Nephron progenitor cell (in vitro differentiated cells): Measurements from ENCODE around the gene ADGRB2.

Experiments used
- DNase-seq: peaks from one replicate; pipeline ENCODE4 v3.0.0; 2021
- H3K27ac Mint-ChIP-seq: 2 replicates; pipeline ENCODE4 v1.8.0; 2021; ENCODE audit warnings: mild to moderate bottlenecking, moderate library complexity, mixed read lengths
- H3K27me3 Mint-ChIP-seq: 2 replicates; pipeline ENCODE4 v1.8.0; 2021; ENCODE audit warnings: mild to moderate bottlenecking, low read depth, mixed read lengths; ENCODE audit not compliant: poor library complexity
- H3K36me3 Mint-ChIP-seq: 2 replicates; pipeline ENCODE4 v1.8.0; 2021; ENCODE audit warnings: low read depth, mixed read lengths
- H3K4me1 Mint-ChIP-seq: 2 replicates; pipeline ENCODE4 v1.8.0; 2021; ENCODE audit warnings: mixed read lengths
- H3K4me3 Mint-ChIP-seq: 2 replicates; pipeline ENCODE4 v1.8.0; 2021; ENCODE audit warnings: mild to moderate bottlenecking, moderate library complexity, mixed read lengths
- H3K9me3 Mint-ChIP-seq: 2 replicates; pipeline ENCODE4 v1.8.0; 2021; ENCODE audit warnings: mild to moderate bottlenecking, moderate library complexity, mixed read lengths
- TF ChIP-seq, protein P1 (sequence below): fragments of 200-600 bp; sonication (generic); IDR thresholded peaks from 2 replicates; pipeline ENCODE4 v1.5.0; 2021; ENCODE audit warnings: antibody characterized with exemption

The ADGRB2 gene

DNA sequence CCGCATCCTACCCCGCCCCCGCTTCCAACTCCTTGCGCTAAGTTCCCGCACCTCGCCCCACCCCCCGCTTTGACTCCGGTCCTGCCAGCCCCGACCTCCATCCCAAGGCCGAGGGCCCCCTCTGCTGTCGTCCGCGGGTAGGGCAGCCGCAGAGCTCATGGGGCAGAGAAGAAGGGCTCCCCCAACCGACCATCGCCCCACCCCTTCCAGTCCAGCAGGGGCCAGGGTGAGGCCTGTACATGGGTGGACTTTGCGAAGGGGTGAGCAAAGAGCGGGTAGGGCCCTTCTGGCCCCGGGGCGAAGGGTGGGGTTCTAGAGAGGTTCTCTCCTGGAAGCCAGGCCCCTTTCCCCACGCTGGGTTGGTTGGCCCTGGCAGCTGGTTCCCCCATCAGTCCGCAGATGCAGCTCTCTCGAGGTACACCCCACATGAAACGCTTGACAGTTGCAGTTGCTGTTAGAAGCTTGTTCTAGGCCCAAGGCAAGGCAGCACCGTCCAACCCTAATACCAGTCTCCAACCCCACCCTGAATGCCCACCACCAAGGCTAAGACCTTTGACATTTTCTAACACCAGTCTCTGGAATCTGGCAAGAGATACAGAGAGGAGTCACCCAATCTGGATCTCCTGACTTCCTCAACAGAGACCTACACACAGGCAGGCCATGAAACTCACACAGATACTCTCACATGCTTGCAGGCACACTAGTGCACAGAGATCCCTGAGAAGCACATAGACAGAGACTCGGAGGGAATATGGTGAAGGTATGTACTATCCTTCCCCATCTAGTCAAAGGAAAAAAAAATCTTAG is 25.3 kb upstream of the ADGRB2 start:
- no peak overlapping the region for H3K27ac Mint-ChIP-seq
- peaks cover 23% of the 10 kb centered on the region for H3K27me3 Mint-ChIP-seq
- DNase-seq, result peak; percentile 99
- H3K4me3 Mint-ChIP-seq, result peak overlapping the region; percentile 88
- TF ChIP-seq, protein P1, sequence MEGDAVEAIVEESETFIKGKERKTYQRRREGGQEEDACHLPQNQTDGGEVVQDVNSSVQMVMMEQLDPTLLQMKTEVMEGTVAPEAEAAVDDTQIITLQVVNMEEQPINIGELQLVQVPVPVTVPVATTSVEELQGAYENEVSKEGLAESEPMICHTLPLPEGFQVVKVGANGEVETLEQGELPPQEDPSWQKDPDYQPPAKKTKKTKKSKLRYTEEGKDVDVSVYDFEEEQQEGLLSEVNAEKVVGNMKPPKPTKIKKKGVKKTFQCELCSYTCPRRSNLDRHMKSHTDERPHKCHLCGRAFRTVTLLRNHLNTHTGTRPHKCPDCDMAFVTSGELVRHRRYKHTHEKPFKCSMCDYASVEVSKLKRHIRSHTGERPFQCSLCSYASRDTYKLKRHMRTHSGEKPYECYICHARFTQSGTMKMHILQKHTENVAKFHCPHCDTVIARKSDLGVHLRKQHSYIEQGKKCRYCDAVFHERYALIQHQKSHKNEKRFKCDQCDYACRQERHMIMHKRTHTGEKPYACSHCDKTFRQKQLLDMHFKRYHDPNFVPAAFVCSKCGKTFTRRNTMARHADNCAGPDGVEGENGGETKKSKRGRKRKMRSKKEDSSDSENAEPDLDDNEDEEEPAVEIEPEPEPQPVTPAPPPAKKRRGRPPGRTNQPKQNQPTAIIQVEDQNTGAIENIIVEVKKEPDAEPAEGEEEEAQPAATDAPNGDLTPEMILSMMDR, result peak; percentile 72
- H3K36me3 Mint-ChIP-seq, result no peaks in the 10 kb centered on the region
- H3K9me3 Mint-ChIP-seq, result no peaks in the 10 kb centered on the region
- H3K4me1 Mint-ChIP-seq, result peaks cover 41% of the 10 kb centered on the region

DNA sequence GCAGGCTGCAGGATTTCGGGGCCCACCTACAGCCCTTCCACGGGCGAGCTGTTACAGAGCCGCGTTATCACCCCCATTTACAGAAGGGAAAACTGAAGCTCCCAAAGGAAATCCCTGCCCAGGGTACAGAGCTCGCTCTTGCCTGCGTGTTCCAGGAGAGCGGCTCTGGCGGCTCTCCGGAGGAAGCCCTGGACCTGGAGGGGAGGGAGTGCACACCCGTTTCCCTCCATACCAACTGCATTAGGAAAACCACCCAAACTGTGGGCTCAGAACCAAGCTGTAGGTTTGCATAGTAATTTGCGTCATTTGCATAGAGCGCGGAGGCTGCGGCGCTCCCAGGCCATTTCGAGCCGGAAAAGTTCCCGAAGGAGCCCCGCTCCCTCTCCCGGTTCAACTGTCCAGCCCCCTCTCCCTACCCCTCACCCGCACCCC is 24.7 kb upstream of the ADGRB2 start:
- peak overlapping the region; percentile 88 for H3K27ac Mint-ChIP-seq
- TF ChIP-seq, protein P1, result no peak
- H3K9me3 Mint-ChIP-seq, result no peaks in the 10 kb centered on the region
- no peak for DNase-seq
- H3K4me1 Mint-ChIP-seq, result peaks cover 45% of the 10 kb centered on the region
- H3K36me3 Mint-ChIP-seq, result no peaks in the 10 kb centered on the region
- H3K27me3 Mint-ChIP-seq, result peaks cover 21% of the 10 kb centered on the region
- peak overlapping the region; percentile 88 for H3K4me3 Mint-ChIP-seq

DNA sequence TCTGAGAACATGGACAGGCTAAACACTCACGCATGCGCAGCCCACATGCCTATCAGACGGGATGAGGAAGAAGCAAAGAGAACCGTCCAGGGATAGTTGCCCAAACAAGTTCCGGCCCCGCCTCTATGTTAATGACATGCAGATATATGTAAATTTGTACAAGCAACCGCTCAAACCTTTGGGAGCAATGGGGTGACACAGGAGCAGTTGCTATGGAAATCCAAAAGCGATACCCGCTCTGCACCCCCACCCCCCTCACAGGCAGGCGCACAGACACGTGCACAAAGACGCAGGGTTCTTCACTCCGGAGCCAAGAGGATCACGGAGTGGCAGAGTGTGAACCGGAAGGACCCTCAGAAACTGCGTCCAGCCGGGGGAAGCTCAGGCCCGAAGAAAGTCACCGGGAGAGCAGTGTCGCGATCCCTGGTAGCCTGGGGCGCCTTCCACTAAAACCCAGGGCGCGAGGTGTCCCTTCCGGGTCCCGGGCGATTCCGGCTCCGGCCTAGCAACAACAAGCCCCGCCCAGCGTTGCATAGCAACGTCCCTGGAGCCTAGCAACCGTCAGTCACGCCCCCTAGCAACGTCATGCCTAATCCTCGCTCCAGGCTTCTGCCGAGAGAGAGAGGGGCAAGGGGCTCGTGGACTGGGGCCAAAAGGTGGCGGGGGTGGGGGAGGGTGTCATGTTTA is 24.1 kb upstream of the ADGRB2 start:
- TF ChIP-seq, protein P1, result no peak
- H3K4me1 Mint-ChIP-seq, result peaks cover 47% of the 10 kb centered on the region
- peak; percentile 97 for DNase-seq
- H3K36me3 Mint-ChIP-seq, result no peaks in the 10 kb centered on the region
- H3K27ac Mint-ChIP-seq, result peak overlapping the region; percentile 59
- peak overlapping the region; percentile 88 for H3K4me3 Mint-ChIP-seq
- peaks cover 21% of the 10 kb centered on the region for H3K27me3 Mint-ChIP-seq
- H3K9me3 Mint-ChIP-seq, result no peaks in the 10 kb centered on the region

DNA sequence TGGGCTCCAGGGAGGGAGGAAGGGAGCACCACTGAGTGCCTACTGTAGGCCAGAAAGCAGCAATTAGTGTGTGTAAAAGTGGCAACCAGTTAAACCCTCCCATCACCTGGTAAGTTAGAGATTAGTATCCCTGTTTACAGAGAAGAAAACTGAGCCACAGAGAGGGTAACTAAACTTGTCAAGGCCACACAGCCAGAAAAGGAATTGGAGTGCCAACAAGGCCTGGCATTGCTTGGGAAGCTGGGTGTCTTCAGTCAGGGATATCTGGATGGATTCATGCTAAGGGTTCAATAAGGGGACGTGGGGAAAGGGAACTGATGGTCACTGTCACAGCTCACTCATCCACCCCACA is 23.6 kb upstream of the ADGRB2 start:
- H3K4me3 Mint-ChIP-seq, result peak overlapping the region; percentile 88

DNA sequence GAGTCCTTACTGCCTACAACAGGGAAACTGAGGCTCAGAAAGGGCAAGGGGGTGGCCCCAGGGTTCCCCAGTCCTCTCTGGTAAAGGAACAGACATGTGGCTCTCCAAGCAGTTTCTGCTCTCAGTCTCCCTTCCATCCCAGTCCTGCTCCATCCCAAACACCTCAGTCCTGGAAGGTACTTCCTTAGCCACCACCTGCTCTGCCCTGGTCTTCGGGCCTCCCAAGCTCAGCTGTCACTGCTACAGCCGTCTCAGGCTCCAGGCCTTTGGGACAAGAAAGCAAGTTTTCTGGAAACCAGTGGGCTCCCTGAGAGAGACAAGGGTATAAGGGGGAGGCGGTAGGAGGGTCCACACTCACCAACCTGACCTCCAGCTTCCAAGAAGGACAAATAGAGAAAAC is 23.1 kb upstream of the ADGRB2 start:
- Mint-ChIP-seq H3K27ac (no peak overlapping the region), H3K4me3 (peak overlapping the region; percentile 88), H3K9me3 (no peaks in the 10 kb centered on the region), H3K36me3 (no peaks in the 10 kb centered on the region), H3K4me1 (peaks cover 57% of the 10 kb centered on the region), H3K27me3 (peaks cover 23% of the 10 kb centered on the region)
- TF ChIP-seq, protein P1, result no peak
- no peak for DNase-seq

More for the DNA sequence above, 23.6 kb upstream of the ADGRB2 start:
- DNase-seq, result no peak
- Mint-ChIP-seq H3K4me1 (peaks cover 52% of the 10 kb centered on the region), H3K27ac (peak overlapping the region; percentile 59), H3K9me3 (no peaks in the 10 kb centered on the region), H3K27me3 (peaks cover 23% of the 10 kb centered on the region), H3K36me3 (no peaks in the 10 kb centered on the region)
- TF ChIP-seq, protein P1, result no peak
